HCT116 (cell line): ENCODE measurements around the gene RTL10. TPM values are rescaled to one million over a fixed set of nuclear protein-coding genes. Genes with fewer than 3 reads are reported as not detected.

Experiments
- ATAC-seq: fragments of 200-7000 bp; cut with Tn5 transposase; 2 replicates; pipeline ENCODE4 v1.9.1; 2020; ENCODE audit warnings: mild to moderate bottlenecking, moderate library complexity
- BruUV-seq: library from RNA; stranded (reverse); fragments of 400-500 nt; replicated peaks from 2 replicates; lab custom pipeline; 2021; lab: Mats Ljungman, UMichigan
- CTCF ChIA-PET: fragments of 300-600 bp; sonication (Branson Sonifier 250); formaldehyde crosslinking; loops from one replicate; lab custom pipeline; 2021; ENCODE audit warnings: antibody characterized with exemption; lab: Charles Lee
- POLR2A ChIA-PET: fragments of 300-600, 350-600 bp; sonication (Branson Sonifier 250); formaldehyde crosslinking; loops from one replicate; lab custom pipeline; 2021; ENCODE audit warnings: antibody characterized with exemption; lab: Charles Lee
- RAD21 ChIA-PET, 2 experiments: fragments of 300-600 bp; sonication (Branson Sonifier 250); formaldehyde crosslinking; loops; one replicate each; lab custom pipeline; 2023; ENCODE audit warnings: low total read pairs in 2 of 2; ENCODE audit not compliant: uncharacterized antibody in 2 of 2, unreplicated experiment in 2 of 2, low non-redundant PET in 1 of 2; lab: Charles Lee
- DNase-seq: peaks from one replicate; pipeline ENCODE4 v3.0.0-alpha.2; 2010; ENCODE audit warnings: low read depth, low spot score
- H2AFZ ChIP-seq: fragments of 200-600 bp; shearing (Covaris generic), sonication (generic); 2 replicates; pipeline ENCODE4 v1.6.1; 2017; ENCODE audit warnings: low read depth, mixed run types, mixed read lengths, antibody characterized with exemption, low read length; ENCODE audit not compliant: poor library complexity, severe bottlenecking
- H3K27ac ChIP-seq: 2 replicates; pipeline ENCODE4 v1.5.1; 2012; ENCODE audit warnings: low read depth, low read length
- H3K27me3 ChIP-seq: fragments of 200-600 bp; sonication (generic); 2 replicates; pipeline ENCODE4 v1.6.1; 2016; ENCODE audit warnings: mixed run types, low read length, mixed read lengths; ENCODE audit not compliant: insufficient read depth
- H3K36me3 ChIP-seq, 2 experiments: fragments of 200-500 bp in 1 of 2; fragments of 200-600 bp in 1 of 2; sonication (Bioruptor generic) in 1 of 2; sonication (generic) in 1 of 2; 2 replicates each; pipeline versions ENCODE4 v1.5.1 to v1.6.1; 2014 to 2016; ENCODE audit warnings: low read length in 2 of 2, inconsistent platforms in 1 of 2, mixed read lengths in 1 of 2, mixed run types in 1 of 2; ENCODE audit not compliant: insufficient read depth in 2 of 2, control insufficient read depth in 1 of 2
- H3K4me1 ChIP-seq, 2 experiments: fragments of 200-600 bp in 1 of 2; sonication (generic) in 1 of 2; 2 replicates each; pipeline versions ENCODE4 v1.5.1 to v1.6.1; 2012 to 2017; ENCODE audit warnings: low read length in 2 of 2, inconsistent platforms in 1 of 2, mild to moderate bottlenecking in 1 of 2, mixed read lengths in 1 of 2, mixed run types in 1 of 2, moderate library complexity in 1 of 2; ENCODE audit not compliant: insufficient read depth in 2 of 2, control insufficient read depth in 1 of 2
- H3K4me2 ChIP-seq: fragments of 200-600 bp; sonication (generic); 2 replicates; pipeline ENCODE4 v1.6.1; 2017; ENCODE audit warnings: mixed run types, low read length, mixed read lengths
- H3K4me3 ChIP-seq, 2 experiments: fragments of 200-600 bp in 1 of 2; sonication (generic) in 1 of 2; replicated peaks in 1 of 2; 2 replicates each; pipeline ENCODE4 v1.5.1; 2011 to 2016; ENCODE audit warnings: low read length in 2 of 2, control low read depth in 1 of 2, low read depth in 1 of 2, mild to moderate bottlenecking in 1 of 2, mixed read lengths in 1 of 2, mixed run types in 1 of 2
- H3K79me2 ChIP-seq: fragments of 200-600 bp; sonication (generic); 2 replicates; pipeline ENCODE4 v1.6.1; 2017; ENCODE audit warnings: mild to moderate bottlenecking, mixed run types, low read length, moderate library complexity, mixed read lengths; ENCODE audit not compliant: insufficient read depth
- H3K9ac ChIP-seq: fragments of 200-600 bp; sonication (generic); 2 replicates; pipeline ENCODE4 v1.6.1; 2016; ENCODE audit warnings: low read length, mixed read lengths
- H3K9me2 ChIP-seq: fragments of 200-600 bp; sonication (generic), shearing (Covaris generic); 2 replicates; pipeline ENCODE4 v1.6.1; 2017; ENCODE audit warnings: mixed run types, mild to moderate bottlenecking, moderate library complexity; ENCODE audit not compliant: insufficient read depth
- H3K9me3 ChIP-seq, 2 experiments: fragments of 200-500 bp in 1 of 2; fragments of 200-600 bp in 1 of 2; sonication (Bioruptor generic) in 1 of 2; sonication (generic) in 1 of 2; 2 replicates each; pipeline ENCODE4 v1.6.1; 2014 to 2017; ENCODE audit warnings: low read length in 2 of 2, mixed read lengths in 2 of 2, inconsistent platforms in 1 of 2, low read depth in 1 of 2, mild to moderate bottlenecking in 1 of 2, mixed run types in 1 of 2, moderate library complexity in 1 of 2; ENCODE audit not compliant: control insufficient read depth in 1 of 2, insufficient read depth in 1 of 2
- H4K20me1 ChIP-seq: fragments of 200-600 bp; sonication (generic), shearing (Covaris generic); 2 replicates; pipeline ENCODE4 v1.6.1; 2017; ENCODE audit warnings: mixed run types, mild to moderate bottlenecking, moderate library complexity; ENCODE audit not compliant: insufficient read depth
- CBX3 ChIP-seq: IDR thresholded peaks from 2 replicates; pipeline ENCODE4 v1.6.1; 2012; ENCODE audit warnings: low read depth
- CEBPB ChIP-seq: IDR thresholded peaks from 2 replicates; pipeline ENCODE4 v1.6.1; 2012; ENCODE audit warnings: low read depth
- CTCF ChIP-seq, 3 experiments: fragments of 200-600 bp in 1 of 3; sonication (generic) in 1 of 3; IDR thresholded peaks in 2 of 3; conservative IDR thresholded peaks in 1 of 3; 2 replicates each; pipeline ENCODE4 v1.5.1; 2012 to 2017; ENCODE audit warnings: low read depth in 2 of 3, low read length in 2 of 3, antibody characterized with exemption in 1 of 3, borderline replicate concordance in 1 of 3, control low read depth in 1 of 3, mild to moderate bottlenecking in 1 of 3, mixed read lengths in 1 of 3, mixed run types in 1 of 3, moderate library complexity in 1 of 3; ENCODE audit not compliant: insufficient read depth in 1 of 3
- EGR1 ChIP-seq: IDR thresholded peaks from 2 replicates; pipeline ENCODE4 v1.6.1; 2012; ENCODE audit warnings: low read depth
- ELF1 ChIP-seq: IDR thresholded peaks from 2 replicates; pipeline ENCODE4 v1.6.1; 2012; ENCODE audit warnings: low read depth, borderline replicate concordance
- EZH2 ChIP-seq: fragments of 200-600 bp; sonication (generic); IDR thresholded peaks from 2 replicates; pipeline ENCODE4 v1.6.1; 2017; ENCODE audit warnings: antibody characterized with exemption, mixed run types
- EZH2phosphoT487 ChIP-seq: fragments of 200-600 bp; IDR thresholded peaks from 2 replicates; pipeline ENCODE4 v1.6.1; 2018; ENCODE audit warnings: antibody characterized with exemption, borderline replicate concordance
- FOSL1 ChIP-seq: IDR thresholded peaks from 2 replicates; pipeline ENCODE4 v1.6.1; 2012; ENCODE audit warnings: low read depth
- JUND ChIP-seq: IDR thresholded peaks from 2 replicates; pipeline ENCODE4 v1.6.1; 2012
- MAX ChIP-seq: IDR thresholded peaks from 2 replicates; pipeline ENCODE4 v1.6.1; 2012
- POLR2A ChIP-seq: IDR thresholded peaks from 2 replicates; pipeline ENCODE4 v1.7.0; 2011; ENCODE audit warnings: borderline replicate concordance; ENCODE audit not compliant: insufficient read depth, insufficient read length; ENCODE audit errors: extremely low read depth
- POLR2AphosphoS5 ChIP-seq: IDR thresholded peaks from 2 replicates; pipeline ENCODE4 v1.6.1; 2011; ENCODE audit warnings: mild to moderate bottlenecking, low read depth, low read length, moderate library complexity
- RAD21 ChIP-seq: IDR thresholded peaks from 2 replicates; pipeline ENCODE4 v1.6.1; 2012; ENCODE audit warnings: low read depth, mild to moderate bottlenecking
- SIN3A ChIP-seq: IDR thresholded peaks from 2 replicates; pipeline ENCODE4 v1.6.1; 2012; ENCODE audit warnings: low read depth
- SP1 ChIP-seq: IDR thresholded peaks from 2 replicates; pipeline ENCODE4 v1.6.1; 2012; ENCODE audit warnings: low read depth
- SRF ChIP-seq: IDR thresholded peaks from 2 replicates; pipeline ENCODE4 v1.6.1; 2012; ENCODE audit warnings: low read depth
- TCF7L2 ChIP-seq: IDR thresholded peaks from 2 replicates; pipeline ENCODE4 v1.7.0; 2011; ENCODE audit warnings: borderline replicate concordance, inconsistent platforms; ENCODE audit not compliant: insufficient read depth, insufficient read length; ENCODE audit errors: extremely low read depth
- YY1 ChIP-seq: IDR thresholded peaks from 2 replicates; pipeline ENCODE4 v1.6.1; 2011; ENCODE audit warnings: low read length, low read depth, moderate library complexity, mild to moderate bottlenecking; ENCODE audit not compliant: insufficient replicate concordance; ENCODE audit errors: extremely low read depth
- ZNF274 ChIP-seq: fragments of 200-500 bp; sonication (Bioruptor generic); IDR thresholded peaks from 2 replicates; pipeline ENCODE4 v1.6.1; 2014; ENCODE audit warnings: mild to moderate bottlenecking, low read depth, low read length, inconsistent platforms
- intact Hi-C: fragments of 100-400 bp; cut with micrococcal nuclease; formaldehyde crosslinking; loops from 2 replicates; pipeline ENCODE4 v1.10.0; 2022
- total RNA-seq: library from RNA; stranded (reverse); gene quantifications from one replicate; pipeline ENCODE4 v1.2.1, GENCODE V29; 2021; ENCODE audit not compliant: unreplicated experiment
- TF ChIP-seq, protein P1 (sequence below): IDR thresholded peaks from 2 replicates; pipeline ENCODE4 v1.6.1; 2011; ENCODE audit warnings: mild to moderate bottlenecking, low read length, moderate library complexity; ENCODE audit not compliant: insufficient replicate concordance; ENCODE audit errors: extremely low read depth

Gene RTL10
- total RNA-seq, 1 experiment from 2014 or later: 24.6 TPM

GRCh38 chr22:19890502-19891316 is 36.0 kb upstream of the RTL10 start:
- Histone ChIP-seq H3K4me3 (no peak overlapping the region), H3K9ac (peak overlapping the region; percentile 35), H3K9me3 (no peaks in the 10 kb centered on the region), H3K4me1 (peaks cover 17 to 22% of the 10 kb centered on the region in 2 experiments), H3K36me3 (no peaks in the 10 kb centered on the region), H3K4me2 (peak overlapping the region; percentile 73), H3K27ac (peak overlapping the region; percentile 22; the same call in 1 of the 2 replicates), H2AFZ (no peak overlapping the region), H3K79me2 (no peaks in the 10 kb centered on the region), H3K27me3 (no peaks in the 10 kb centered on the region), H4K20me1 (no peaks in the 10 kb centered on the region), H3K9me2 (no peaks in the 10 kb centered on the region)
- ChIA-PET POLR2A (interaction anchor here (0.7 kb wide), 1 partner anchor 14 kb away, joined by 3 read pairs; no protein-coding TSS in a partner anchor), RAD21 (no interaction called here), CTCF (no interaction called here)
- DNase-seq (no peak), ATAC-seq (no peak)
- BruUV-seq: no TSS peak
- TF ChIP-seq SIN3A (no peak), MAX (no peak), CEBPB (no peak), EGR1 (no peak), EZH2phosphoT487 (no peak), SRF (no peak), RAD21 (no peak), JUND (no peak), CTCF (IDR thresholded peaks at IDR 0.05 in 2 of 3, conservative IDR thresholded peaks at IDR 0.05 in 1 of 3; ENCODE audit: borderline replicate concordance in 1 of 3, insufficient read depth in 1 of 3, low read depth in 2 of 3, low read length in 2 of 3) (no peak), EZH2 (no peak), TCF7L2 (no peak), POLR2A (no peak), SP1 (no peak), POLR2AphosphoS5 (no peak), CBX3 (no peak), ELF1 (no peak), FOSL1 (no peak), YY1 (no peak), ZNF274 (no peak)
- TF ChIP-seq, protein P1, sequence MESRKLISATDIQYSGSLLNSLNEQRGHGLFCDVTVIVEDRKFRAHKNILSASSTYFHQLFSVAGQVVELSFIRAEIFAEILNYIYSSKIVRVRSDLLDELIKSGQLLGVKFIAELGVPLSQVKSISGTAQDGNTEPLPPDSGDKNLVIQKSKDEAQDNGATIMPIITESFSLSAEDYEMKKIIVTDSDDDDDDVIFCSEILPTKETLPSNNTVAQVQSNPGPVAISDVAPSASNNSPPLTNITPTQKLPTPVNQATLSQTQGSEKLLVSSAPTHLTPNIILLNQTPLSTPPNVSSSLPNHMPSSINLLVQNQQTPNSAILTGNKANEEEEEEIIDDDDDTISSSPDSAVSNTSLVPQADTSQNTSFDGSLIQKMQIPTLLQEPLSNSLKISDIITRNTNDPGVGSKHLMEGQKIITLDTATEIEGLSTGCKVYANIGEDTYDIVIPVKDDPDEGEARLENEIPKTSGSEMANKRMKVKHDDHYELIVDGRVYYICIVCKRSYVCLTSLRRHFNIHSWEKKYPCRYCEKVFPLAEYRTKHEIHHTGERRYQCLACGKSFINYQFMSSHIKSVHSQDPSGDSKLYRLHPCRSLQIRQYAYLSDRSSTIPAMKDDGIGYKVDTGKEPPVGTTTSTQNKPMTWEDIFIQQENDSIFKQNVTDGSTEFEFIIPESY: no peak
- intact Hi-C loops: no loop called here
